COR-L47 (cell line): Measurements from ENCODE around the gene EHD2.
"Not testable (repeated sequence)": the region's sequence is repeated elsewhere in the genome, so short reads cannot be mapped to it uniquely, and the experiment has no call there.

Source experiments
- DNase-seq: peaks from one replicate; lab custom pipeline; 2025; lab: John Stamatoyannopoulos, UW

EHD2 gene, protein sequence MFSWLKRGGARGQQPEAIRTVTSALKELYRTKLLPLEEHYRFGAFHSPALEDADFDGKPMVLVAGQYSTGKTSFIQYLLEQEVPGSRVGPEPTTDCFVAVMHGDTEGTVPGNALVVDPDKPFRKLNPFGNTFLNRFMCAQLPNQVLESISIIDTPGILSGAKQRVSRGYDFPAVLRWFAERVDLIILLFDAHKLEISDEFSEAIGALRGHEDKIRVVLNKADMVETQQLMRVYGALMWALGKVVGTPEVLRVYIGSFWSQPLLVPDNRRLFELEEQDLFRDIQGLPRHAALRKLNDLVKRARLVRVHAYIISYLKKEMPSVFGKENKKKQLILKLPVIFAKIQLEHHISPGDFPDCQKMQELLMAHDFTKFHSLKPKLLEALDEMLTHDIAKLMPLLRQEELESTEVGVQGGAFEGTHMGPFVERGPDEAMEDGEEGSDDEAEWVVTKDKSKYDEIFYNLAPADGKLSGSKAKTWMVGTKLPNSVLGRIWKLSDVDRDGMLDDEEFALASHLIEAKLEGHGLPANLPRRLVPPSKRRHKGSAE

DNA sequence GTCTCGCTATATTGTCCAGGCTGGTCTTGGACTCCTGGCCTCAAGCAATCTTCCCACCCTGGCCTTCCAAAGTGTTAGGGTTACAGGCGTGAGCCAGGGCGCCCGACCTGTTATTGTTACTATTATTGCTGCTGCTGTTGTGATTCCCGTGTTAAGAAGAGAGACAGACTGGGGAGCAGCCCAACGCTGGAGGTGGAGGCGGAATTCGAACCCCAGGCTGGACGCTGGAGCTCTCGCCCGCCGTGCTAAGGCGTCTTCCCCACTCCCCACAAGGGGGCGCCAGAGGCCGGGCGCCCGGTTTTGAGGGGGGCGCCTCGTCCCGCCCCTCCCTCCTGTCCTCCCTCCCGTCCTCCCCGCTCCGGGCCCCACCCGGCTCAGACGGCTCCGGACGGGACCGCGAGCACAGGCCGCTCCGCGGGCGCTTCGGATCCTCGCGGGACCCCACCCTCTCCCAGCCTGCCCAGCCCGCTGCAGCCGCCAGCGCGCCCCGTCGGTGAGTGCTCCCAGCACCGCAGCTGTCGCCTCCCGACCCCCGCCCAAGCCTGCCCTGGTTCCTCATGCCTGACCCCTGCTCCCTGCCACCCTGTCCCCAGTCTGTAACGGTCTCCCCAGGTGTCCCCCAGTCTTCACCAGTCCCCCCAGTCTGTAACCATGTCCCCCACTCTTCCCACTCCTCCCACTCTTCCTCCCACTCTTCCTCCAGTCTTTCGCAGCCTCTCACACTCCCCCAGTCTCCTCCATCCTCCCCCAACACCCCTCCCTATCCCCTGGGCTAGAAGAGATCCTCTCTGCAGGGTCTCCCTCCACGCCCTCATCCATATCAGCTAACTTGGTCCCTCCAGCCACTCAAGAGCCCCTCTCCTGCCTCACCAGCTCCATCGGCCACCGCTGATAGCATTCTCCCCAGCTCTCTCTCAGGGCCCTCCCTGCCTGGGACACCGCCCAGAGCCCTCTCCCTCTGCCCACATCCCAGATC, at the start of gene EHD2:
TSS of gene EHD2 (plus strand) at position 377 of the 976 bp plus-strand sequence. CDS start 3,191 bp downstream, outside the sequence.
- DNase-seq, result no peak

DNA sequence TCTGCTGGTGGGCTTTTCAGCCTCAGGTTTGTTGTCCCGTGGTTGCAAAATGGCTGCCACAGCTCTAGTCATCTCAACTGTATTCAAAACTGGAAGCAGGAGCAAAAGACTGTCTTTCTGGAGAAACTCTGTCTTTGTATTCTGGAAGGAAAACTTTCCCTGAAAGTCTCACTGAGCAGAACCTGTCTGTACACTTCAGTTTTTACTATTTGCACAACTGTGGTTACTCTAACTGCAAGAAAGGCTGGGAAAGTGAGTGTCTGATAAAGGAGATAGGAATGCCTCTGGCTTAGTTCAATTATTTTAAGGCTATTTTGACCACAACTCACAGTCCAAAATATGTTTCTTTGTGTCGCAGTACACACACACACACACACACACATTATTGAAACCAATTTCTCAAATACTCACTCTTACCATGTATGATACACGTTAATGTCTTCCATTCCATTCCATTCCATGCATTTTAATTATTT, 49.7 kb upstream of the EHD2 start:
- DNase-seq, result no peak

DNA sequence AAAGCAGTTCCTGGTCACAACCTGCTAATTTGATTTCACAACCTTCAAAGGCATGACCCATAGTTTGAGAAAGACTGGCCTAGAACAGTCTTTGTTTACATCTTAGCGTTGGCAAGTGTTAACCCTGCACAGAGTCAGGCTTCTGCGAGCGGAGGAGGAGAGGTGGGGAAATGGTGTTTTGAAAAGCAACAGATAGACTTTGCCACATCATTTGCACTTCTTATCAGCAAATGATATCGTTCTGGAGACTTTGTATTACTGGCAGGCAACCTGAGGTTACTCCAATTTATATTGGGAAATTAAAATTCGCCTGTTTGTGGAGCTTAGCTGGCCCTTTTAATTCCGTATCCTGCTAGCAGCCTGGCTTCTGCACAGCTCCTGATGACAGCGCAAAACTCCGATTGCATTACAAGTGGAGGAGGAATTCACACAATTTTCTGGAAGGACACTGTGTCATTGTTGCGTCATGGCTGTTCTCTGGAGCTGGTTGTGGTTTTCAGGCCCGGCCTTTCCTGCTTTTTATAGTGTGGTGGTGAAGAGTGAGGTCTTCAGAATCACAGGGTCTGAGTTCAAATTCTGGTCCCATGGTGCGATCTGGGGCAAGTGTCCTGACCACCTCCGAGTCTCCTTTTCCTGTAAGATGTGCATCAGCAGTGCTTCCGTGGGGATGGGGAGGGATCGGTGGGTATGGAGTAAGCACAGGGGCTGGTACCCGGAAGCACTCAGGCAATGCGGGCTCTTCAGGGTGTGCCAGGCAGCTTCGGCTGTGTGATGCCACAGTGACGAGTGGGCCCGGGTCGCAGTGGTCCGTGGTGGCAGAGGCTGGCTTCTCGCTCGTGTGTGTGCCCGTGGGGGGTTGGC, 49.1 kb upstream of the EHD2 start:
- DNase-seq, result no peak

DNA sequence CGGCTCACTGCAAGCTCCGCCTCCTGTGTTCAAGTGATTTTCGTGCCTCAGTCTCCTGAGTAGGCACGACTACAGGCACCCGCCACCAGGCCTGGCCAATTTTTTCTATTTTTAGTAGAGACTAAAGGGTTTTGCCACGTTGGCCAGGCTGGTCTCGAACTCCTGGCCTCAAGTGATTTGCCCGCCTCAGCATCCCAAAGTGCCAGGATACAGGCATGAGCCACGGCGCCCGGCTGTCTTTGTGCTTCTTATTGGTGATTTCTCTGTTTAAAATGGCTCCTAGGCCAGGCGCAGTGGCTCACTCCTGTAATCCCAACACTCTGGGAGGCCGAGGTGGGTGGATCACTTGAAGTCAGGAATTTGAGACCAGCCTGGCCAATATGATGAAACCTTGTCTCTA, 44.7 kb upstream of the EHD2 start:
- not testable (repeated sequence) for DNase-seq

DNA sequence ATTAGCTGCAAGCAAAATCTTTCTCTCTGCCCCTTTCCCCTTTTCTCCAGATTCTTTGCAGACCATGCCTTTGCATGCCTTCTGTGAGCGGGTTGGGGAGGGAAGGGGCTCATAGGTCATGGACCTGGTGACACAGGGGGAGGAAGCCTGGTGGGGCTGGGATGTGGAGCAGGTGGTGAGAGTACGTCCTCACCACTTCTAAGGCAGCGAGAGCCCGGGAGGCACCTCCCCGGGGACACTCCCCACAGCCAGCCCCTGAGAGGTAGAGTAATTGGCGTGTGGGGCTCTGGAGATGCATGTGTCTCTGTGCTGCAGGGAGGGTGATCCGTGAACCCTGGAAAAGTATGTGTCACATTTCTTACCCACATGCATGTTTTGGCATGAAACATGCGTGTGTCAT, 42.5 kb upstream of the EHD2 start:
- DNase-seq, result no peak

DNA sequence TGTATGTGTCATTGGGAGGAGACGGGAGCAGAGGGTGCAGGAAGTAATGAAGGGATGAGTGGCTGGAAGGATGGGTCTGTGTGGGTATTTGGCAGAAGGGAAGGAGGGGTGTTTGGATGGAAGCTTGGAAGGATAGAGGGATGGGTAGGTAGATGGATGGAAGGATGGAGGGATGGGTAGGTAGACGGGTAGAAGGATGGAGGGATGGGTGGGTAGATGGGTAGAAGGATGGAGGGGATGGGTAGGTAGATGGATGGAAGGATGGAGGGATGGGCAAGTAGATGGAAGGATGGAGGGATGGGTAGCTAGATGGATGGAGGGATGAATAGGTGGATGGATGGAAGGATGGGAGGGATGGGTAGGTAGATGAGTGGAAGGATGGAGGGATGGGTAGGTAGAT, 41.7 kb upstream of the EHD2 start:
- DNase-seq, result no peak

DNA sequence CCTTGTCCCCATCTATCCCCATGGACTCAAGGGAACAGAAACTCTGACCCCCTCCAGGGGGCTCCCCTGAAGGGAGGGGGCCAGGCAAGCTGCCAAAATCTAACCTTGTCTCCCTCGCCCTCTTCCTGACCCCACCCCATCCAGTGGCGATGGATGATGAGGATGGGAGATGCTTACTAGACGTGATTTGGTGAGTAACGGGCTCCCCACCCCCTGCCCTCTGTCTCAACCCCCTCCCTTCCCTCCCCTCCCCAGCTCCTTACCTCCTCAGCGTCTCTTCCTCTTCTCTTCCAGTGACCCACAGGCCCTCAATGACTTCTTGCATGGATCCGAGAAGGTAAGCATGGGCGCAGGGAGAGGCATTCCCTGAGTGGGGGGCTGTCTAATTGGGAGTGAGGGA, 39.8 kb upstream of the EHD2 start:
- no peak for DNase-seq

DNA sequence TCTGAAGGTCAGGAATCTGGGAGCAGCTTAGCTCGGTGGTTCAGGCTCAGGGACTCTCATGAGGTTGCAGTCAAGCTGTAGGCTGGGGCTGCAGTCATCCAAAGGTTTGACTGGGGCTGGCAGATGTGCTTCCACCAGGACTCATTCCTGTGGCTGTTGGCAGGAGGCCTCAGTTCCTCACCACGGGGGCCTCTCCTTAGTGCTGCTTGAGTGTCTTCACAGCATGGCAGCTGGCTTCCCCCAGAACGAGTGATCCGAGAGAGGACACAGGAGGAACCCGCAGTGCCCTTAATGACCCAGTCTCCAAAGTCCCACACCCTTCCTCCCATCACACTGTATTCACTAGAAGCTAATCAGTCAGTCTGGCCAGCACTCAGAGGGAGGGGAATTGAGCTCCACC, 38.7 kb upstream of the EHD2 start:
- DNase-seq, result no peak

DNA sequence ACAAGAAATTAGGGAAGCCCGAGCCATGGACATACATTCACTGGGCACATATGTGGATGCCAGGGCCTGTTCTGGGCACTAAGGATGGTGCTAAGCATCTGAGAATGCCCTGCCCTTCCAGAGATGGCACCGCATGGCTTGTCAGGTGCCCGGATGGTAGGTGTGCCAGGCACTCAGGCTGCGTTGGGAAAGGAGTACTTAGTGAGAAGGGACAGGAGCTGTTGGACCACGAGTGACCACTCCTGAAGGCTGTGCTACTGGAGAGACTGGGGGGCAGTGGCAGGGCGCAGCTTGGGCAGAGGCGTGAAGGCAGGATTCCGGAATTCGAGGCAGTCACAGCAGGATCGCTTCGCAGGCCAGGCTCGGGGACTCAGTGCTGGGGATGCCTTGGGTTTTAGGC, 38.0 kb upstream of the EHD2 start:
- DNase-seq, result no peak

DNA sequence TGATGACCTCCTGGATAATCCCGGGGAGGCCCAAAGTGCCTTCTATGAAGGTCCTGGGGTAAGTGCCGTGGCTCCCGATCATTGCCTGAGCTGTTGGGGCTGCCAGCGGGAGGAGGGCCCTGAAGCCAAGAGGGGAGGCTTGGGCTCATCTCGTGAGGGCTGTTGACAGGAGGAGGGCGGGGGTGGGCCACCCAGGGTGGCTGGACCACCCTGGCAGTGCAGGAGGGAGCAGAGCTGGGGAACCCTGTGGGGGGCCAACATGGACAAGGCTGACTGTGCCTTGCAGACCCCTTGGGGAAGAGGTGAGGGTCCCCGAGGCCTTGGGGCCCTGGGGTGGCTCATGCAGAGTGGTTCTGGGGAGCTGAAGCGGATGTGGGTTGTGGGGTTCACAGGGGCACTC, 37.4 kb upstream of the EHD2 start:
- no peak for DNase-seq

DNA sequence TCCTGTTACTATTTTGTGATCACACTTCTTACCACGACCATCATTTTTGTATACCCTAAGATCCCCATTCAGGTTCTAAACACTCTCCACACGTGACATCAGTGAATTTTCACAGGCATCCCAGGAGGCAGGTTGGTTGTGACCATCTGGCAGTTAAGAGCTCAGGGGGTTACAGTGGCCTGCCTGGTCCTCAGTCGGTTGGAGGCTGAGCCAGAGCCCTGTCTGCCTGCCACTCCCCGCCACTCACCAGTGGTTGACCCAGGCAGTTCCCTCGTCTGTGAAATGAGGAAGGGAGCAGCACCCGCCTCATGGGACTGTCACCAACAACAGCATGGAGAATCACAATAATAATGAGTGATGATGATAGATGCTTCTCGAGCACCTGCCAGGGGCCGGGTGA, 36.4 kb upstream of the EHD2 start:
- no peak for DNase-seq

DNA sequence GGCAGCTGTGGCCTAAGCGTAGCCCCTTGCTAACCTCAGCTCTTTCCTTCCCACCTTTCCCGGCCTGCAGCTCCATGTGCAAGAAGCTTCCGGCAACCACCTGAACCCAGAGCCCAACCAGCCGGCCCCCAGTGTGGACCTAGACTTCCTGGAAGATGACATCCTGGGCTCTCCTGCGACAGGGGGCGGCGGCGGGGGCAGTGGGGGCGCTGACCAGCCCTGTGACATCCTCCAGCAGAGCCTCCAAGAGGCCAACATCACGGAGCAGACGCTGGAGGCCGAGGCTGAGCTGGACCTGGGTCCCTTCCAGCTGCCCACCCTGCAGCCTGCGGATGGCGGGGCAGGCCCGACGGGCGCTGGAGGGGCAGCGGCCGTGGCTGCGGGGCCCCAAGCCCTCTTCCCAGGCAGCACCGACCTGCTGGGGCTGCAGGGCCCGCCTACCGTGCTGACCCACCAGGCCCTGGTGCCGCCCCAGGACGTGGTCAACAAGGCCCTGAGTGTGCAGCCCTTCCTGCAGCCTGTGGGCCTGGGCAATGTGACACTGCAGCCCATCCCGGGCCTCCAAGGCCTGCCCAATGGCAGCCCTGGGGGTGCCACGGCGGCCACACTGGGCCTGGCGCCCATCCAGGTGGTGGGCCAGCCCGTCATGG, 33.8 kb upstream of the EHD2 start:
- DNase-seq, result no peak

DNA sequence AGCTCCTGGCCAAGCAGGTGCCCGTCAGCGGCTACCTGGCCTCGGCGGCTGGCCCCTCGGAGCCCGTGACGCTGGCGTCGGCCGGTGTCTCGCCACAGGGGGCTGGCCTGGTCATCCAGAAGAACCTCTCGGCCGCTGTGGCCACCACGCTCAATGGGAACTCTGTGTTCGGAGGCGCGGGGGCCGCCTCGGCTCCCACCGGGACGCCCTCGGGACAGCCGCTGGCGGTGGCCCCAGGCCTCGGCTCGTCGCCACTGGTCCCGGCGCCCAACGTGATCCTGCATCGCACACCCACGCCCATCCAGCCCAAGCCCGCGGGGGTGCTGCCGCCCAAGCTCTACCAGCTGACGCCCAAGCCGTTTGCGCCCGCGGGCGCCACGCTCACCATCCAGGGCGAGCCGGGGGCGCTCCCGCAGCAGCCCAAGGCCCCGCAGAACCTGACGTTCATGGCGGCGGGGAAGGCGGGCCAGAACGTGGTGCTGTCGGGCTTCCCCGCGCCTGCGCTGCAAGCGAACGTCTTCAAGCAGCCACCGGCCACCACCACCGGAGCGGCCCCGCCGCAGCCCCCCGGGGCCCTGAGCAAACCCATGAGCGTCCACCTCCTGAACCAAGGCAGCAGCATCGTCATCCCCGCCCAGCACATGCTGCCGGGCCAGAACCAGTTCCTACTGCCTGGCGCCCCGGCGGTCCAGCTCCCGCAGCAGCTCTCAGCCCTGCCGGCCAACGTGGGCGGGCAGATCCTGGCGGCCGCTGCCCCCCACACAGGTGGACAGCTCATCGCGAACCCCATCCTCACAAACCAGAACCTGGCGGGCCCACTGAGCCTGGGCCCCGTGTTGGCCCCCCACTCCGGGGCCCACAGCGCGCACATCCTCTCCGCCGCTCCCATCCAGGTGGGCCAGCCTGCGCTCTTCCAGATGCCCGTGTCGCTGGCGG, 33.0 kb upstream of the EHD2 start:
- no peak for DNase-seq

DNA sequence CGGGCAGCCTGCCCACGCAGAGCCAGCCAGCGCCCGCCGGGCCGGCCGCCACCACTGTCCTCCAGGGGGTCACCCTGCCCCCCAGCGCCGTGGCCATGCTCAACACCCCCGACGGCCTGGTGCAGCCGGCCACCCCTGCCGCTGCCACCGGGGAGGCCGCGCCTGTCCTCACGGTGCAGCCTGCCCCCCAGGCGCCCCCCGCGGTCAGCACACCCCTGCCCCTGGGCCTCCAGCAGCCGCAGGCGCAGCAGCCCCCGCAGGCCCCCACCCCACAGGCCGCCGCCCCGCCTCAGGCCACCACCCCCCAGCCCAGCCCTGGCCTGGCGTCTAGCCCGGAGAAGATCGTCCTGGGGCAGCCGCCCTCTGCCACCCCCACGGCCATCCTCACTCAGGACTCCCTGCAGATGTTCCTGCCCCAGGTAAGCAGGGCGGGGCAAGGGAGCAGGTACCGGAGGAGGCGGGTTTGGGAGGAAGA, 32.3 kb upstream of the EHD2 start:
- DNase-seq, result no peak

DNA sequence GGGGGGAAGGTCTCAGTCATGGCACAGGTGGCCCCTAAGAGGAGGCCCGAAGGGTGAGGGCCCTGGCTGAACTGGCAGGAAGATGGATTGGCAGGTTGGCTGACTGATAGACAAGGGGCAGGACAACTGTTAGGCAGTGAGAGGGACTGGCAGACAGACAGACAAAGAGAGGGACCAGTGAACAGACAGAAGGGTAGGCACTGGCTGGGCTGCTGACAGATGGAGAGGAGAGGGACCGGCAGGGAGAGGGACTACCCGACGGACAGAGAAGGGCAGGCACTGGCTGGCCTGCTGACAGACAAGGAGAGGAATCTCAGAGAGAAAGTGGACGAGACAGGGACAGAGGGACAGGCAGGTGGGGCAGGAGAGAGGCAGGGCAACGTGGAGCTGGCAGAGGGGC, 31.8 kb upstream of the EHD2 start:
- no peak for DNase-seq

DNA sequence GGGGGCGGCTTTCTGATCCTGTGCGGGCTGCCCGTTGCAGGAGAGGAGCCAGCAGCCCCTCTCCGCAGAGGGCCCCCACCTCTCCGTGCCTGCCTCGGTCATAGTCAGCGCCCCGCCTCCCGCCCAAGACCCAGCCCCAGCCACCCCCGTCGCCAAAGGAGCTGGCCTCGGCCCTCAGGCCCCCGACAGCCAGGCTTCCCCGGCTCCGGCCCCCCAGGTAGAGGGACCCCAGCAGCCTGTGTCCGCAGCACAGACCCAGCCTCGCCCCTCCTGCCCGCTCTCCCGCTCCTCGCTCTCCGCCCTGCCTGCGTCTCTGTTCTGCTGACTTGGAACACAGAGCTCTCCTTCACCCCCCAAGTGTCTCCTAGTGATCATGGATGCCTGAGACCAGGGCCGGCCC, 31.3 kb upstream of the EHD2 start:
- DNase-seq, result no peak

DNA sequence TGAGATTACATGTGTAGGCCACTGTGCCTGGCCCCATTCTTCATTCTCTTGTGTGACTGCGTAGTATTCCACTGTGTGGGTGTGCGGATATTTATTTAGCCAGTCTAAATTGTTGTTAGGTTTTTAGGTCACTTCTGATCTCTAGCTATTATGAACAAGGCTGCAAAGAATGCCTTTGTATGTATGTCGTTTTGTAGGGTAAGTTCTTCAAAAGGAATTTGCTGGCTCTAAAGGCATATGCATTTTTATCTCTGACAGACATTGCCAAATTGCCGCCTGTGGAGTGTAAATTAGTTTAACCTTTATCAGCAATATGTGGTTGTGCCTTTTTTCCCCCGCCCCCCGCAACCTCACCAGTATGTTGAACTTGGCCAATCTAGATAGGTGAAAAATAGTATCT, 30.3 kb upstream of the EHD2 start:
- no peak for DNase-seq

DNA sequence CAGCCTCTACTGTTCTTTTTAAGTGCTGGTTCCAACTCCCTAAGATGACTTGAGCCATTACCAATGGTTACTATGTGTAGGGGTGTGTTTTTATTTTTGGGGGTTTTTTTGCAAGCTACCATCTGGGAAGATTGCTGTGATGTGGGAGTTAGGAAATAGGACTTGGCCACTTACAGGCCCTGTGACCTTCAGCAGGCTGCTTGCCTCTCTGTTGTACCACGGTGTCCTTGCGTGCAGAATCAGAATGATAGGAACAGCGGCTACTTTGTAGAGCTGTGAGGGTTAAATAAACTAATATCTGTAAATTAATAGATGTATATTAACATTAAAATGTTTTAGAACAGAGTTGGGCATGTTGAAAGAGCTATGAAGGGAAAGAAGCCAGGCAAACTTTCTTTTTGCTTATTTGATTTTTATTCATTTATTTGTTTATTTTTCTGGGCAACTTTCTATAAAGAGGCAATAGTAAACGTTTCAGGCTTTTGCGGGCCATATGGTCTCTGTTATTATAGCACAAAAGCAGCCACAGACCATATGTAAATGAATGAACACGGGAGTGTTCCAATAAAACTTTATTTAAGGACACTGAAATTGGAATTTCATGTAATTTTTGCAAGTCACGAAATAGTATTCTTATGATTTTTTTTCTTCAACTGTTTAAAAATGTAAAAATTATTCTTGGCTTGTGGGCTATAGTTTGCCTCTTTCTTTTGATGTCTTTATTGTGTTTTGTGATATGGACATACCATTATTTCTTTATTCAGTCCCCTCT, 26.4 kb upstream of the EHD2 start:
- DNase-seq, result no peak

DNA sequence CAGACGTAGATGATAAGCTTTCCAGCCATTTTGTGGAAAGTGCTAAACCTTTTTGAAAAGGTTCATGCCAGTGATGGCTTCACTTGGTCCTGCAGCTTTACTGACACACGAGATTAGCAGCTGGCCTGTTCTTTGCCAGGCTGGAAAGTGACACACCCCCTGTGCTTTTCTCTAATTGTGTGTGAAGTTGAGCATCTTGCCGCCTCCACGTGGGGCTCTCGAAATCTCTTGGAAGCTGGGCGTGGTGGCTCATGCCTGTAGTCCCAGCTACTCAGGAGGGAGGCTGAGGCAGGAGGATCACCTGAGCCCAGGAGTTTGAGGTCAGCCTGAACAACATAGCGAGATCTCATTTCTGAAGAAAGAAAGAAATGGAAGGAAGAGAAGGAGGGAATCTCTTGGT, 25.3 kb upstream of the EHD2 start:
- DNase-seq, result no peak
